Suppressor macrophage treated with lipopolysaccharide for 1 hour (primary cell): ENCODE measurements around the gene FSTL4.

ENCODE experiments used
- DNase-seq, 3 donors: peaks; one replicate each; pipeline ENCODE4 v3.0.0-alpha.2; 2020 to 2022

The FSTL4 gene

GRCh38 chr5:133234273-133234672 lies 378.1 kb downstream of the FSTL4 start:
- no peak for DNase-seq

GRCh38 chr5:133233616-133234015 lies 378.7 kb downstream of the FSTL4 start:
- no peak for DNase-seq

- no peak for DNase-seq
Measured at GRCh38 chr5:133232911-133233310, 379.4 kb downstream of the FSTL4 start.

- no peak for DNase-seq
Measured at GRCh38 chr5:133232435-133232834, 379.9 kb downstream of the FSTL4 start.

- DNase-seq: peak; percentile 80 to 82 (median 80)
Measured at GRCh38 chr5:133232011-133232410, 380.3 kb downstream of the FSTL4 start.

DNA sequence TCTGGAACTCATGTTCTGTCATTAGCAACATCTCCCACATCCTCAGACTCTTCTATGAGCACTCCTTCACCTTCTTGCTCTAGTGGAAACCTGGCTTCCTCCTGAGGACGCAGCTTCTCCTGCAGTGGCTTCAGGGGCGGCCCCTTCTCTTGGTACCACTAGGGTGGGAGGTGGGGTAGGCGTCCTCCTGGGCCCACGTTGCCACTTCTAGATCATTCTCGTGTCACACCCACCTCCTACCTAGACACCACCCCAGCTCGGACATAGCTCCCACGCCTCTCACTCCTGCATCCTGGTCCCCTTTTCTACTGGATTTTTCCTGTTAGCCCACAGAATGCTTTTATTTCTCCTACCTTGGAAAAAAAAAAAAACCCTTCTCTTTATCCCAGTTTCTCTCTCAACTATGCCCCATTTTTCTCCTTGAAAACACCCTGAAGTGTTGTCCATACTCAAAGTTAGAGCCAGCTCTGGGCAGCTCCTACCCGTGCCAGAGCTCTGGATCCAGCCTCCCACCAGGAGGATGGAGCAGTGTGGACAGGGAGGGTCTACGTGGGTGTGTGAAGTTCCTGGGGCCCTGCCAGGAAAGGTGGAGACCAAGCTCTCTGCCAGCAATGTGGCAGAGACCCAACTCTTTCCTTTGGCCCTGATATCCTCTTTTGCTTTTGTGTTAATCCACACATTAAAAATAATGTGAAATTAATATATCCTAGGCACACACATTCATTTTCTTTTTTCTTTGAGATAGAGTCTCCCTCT lies 381.3 kb downstream of the FSTL4 start:
- no peak for DNase-seq

DNA sequence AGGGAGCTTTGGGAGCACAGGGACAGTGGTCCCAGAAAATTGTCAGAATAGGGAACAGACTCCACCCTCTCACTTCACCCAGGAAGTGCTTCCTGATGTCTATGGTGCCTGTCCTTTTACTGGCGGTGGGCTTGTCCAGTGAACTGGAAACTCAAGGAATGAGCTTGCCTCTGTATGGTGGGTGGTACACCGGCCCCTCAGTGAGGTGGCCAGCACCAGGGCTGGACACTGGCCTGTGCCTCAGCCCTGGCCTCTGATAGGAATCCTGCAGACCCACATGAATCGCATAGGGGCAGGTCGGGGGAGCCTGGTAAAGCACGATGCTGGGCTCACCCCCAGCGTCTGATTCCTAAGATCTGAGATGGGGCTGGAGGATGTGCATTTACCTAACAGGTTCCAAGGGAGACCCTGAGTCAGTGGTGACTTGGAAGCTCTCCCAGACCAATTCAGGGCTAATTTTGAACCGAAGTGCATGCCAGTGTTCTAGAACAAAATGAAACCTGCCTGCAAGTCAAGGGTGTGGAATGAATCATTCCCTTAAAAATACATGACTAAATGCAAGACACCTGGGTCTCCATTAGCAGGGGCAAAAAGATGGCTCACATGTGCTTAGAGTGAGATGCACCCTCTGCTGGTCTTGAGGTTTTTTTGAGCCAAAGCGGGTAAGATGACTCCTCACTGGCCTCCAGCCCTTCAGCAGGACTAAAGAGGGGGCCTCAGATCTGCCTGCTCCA lies 382.2 kb downstream of the FSTL4 start:
- DNase-seq: no peak

- no peak for DNase-seq
Measured at GRCh38 chr5:133228316-133228715, 384.0 kb downstream of the FSTL4 start.

DNA sequence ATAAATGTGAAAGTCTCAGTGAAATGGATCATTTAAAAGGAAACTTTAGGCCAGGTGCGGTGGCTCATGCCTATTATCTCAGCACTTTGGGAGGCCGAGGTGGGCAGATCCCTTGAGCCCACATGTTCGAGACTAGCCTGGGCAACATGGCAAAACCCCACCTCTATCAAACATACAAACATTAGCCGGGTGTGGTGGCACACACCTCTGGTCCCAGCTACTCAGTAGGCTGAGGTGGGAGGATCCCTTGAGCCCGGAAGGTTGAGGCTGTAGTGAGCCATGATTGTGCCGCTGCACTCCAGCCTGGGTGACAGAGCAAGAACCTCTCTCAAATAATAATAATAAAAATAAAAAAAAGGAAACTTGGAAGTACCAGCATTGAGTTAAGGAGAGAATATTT lies 384.4 kb downstream of the FSTL4 start:
- DNase-seq: no peak

DNA sequence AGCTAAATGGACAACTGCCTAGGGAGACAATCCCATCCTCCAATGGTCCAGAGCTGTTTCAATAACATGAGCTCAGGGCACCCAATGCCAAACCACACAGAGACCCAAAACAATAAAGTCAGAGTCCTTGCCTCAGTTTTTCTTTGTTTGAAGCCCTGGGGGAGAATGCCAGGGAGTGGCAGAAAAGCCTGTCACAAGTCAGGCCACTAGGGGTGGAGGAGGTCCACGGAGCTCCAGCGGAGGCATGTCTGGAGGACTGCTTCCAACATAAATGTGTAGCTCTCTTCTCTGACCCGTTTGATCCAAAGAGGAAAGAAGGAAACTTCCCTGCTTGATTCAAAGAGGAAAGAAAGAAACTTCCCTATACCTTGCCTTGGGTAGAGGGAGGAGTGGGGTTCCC lies 385.3 kb downstream of the FSTL4 start:
- DNase-seq: no peak

DNA sequence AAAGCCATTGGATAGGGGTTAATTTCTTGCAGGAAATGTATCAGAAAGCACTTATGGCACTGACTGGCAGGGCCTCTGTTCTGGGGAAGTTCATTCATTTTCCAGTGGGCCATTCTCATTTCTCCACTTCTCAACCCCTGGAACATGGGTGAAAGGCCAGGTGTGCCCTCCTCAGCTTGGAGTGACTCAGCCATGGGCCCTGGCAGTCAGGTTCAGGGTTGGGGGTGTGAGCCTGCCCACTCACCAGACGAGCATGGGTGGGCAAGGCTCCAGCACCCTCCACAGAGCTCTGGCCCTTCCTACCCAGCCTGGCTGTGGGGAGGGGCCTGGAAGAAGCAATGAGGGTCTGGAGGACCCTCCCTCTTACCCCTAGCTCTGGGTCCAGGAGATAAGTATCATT lies 386.2 kb downstream of the FSTL4 start:
- no peak for DNase-seq

GRCh38 chr5:133225671-133226152 lies 386.6 kb downstream of the FSTL4 start:
- DNase-seq: no peak

- DNase-seq: no peak
Measured at GRCh38 chr5:133222979-133223378, 389.4 kb downstream of the FSTL4 start.

- DNase-seq: no peak
Measured at GRCh38 chr5:133222521-133222920, 389.8 kb downstream of the FSTL4 start.

DNA sequence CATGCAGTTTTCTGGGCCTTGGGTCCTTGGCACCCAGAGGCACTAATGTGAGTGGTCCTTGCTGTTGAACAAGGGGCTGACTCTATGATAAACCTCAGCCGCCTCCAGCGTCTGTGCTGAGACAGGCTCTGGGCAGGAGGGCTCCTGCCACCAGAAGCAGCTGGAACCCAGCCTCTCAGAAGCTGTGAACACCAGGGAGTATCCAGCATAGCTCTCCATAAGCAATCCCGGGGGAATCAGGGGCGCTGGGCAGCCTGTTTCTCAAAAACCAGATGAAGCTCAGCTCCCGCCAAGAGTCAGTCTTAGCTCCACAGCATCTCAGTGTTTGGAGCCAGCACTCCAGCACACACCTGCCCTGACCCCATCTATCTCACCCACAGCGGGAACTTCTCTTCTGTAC lies 390.3 kb downstream of the FSTL4 start:
- DNase-seq: no peak

- DNase-seq: no peak
Measured at GRCh38 chr5:133220851-133221674, 391.3 kb downstream of the FSTL4 start.

DNA sequence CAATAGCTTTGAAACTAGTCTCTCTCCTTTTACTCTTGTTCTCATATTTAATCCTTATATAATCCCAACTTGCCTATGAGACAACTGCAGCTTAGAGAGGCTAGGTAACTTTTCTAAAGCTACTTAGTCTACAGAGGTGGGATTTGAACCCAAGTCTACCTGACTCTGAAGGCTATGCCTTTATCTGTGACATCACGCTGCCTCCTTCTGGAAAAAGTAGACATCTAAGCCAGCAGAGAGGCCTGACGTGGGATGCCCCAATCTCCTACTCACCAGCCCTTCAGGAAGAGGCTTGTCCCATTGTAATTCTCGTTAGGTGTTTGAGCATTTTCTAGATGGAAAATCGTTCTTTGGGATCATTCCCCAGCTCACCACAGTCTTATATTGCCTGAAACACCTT lies 393.0 kb downstream of the FSTL4 start:
- DNase-seq: no peak

DNA sequence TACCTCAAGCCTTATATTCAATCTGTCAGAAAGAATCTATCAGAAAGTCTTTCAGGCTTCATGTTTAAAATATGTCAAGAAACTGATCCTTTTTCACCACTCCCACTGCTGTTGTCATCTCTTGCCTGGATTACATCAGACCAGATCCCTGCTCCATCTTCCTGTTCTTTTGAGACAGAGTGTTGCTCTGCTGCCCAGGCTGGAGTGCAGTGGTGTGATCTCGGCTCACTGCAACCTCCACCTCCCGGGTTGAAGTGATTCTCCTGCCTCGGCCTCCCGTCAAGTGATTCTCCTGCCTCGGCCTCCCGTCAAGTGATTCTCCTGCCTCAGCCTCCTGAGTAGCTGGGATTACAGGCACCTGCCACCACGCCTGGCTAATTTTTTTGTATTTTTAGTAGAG lies 396.2 kb downstream of the FSTL4 start:
- DNase-seq: peak in 2 of 3 donors; percentile 17 to 29

- no peak for DNase-seq
Measured at GRCh38 chr5:133214153-133214820, 398.1 kb downstream of the FSTL4 start.

DNA sequence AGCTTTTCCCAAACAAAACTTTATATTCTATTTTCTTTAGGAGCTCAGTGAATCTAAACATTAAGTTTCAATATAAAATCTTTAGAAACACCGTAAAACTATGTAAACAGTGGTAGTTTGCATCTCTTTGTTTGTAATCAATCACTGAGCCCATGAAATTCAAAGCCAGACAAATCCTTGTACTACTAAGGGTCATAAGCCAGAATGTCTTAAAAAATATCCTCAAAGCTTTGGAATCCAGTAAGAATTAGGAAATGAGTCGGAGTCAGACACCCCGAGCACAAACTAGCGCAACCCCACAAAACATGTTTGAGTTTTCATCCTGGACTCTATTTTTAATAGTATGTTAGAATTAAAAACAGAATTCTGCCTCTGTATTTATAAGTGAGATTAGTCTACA lies 406.7 kb downstream of the FSTL4 start:
- DNase-seq: no peak

DNA sequence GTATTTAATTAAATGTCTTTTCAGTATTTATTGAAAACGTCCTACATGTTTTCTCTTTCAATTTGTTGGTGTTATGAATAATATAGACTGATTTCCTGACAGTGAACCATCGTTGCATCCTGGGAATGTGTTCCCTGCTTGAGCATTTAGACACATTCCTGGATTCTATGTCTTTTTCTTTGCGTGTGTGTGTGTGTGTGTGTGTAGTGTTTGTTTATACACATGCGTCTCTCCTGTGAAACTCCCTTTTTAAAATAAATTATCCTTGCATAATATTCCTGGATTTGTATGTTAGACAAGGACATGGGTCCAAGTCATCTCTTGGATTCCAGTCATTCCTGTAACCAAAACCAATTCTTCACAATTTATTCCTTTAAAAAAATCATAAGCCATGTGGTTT lies 407.1 kb downstream of the FSTL4 start:
- DNase-seq: no peak
